HCT116 (cell line): ENCODE data around the gene SLC7A1. TPM values are rescaled to one million over a fixed set of nuclear protein-coding genes. Genes with fewer than 3 reads are reported as not detected.

Experiments
- ATAC-seq: fragments of 200-7000 bp; cut with Tn5 transposase; 2 replicates; pipeline ENCODE4 v1.9.1; 2020; ENCODE audit warnings: mild to moderate bottlenecking, moderate library complexity
- BruUV-seq: library from RNA; stranded (reverse); fragments of 400-500 nt; replicated peaks from 2 replicates; lab custom pipeline; 2021; lab: Mats Ljungman, UMichigan
- CTCF ChIA-PET: fragments of 300-600 bp; sonication (Branson Sonifier 250); formaldehyde crosslinking; loops from one replicate; lab custom pipeline; 2021; ENCODE audit warnings: antibody characterized with exemption; lab: Charles Lee
- POLR2A ChIA-PET: fragments of 300-600, 350-600 bp; sonication (Branson Sonifier 250); formaldehyde crosslinking; loops from one replicate; lab custom pipeline; 2021; ENCODE audit warnings: antibody characterized with exemption; lab: Charles Lee
- RAD21 ChIA-PET, 2 experiments: fragments of 300-600 bp; sonication (Branson Sonifier 250); formaldehyde crosslinking; loops; one replicate each; lab custom pipeline; 2023; ENCODE audit warnings: low total read pairs in 2 of 2; ENCODE audit not compliant: uncharacterized antibody in 2 of 2, unreplicated experiment in 2 of 2, low non-redundant PET in 1 of 2; lab: Charles Lee
- DNase-seq: peaks from one replicate; pipeline ENCODE4 v3.0.0-alpha.2; 2010; ENCODE audit warnings: low read depth, low spot score
- H2AFZ ChIP-seq: fragments of 200-600 bp; shearing (Covaris generic), sonication (generic); 2 replicates; pipeline ENCODE4 v1.6.1; 2017; ENCODE audit warnings: low read depth, mixed run types, mixed read lengths, antibody characterized with exemption, low read length; ENCODE audit not compliant: poor library complexity, severe bottlenecking
- H3K27ac ChIP-seq: 2 replicates; pipeline ENCODE4 v1.5.1; 2012; ENCODE audit warnings: low read depth, low read length
- H3K27me3 ChIP-seq: fragments of 200-600 bp; sonication (generic); 2 replicates; pipeline ENCODE4 v1.6.1; 2016; ENCODE audit warnings: mixed run types, low read length, mixed read lengths; ENCODE audit not compliant: insufficient read depth
- H3K36me3 ChIP-seq, 2 experiments: fragments of 200-500 bp in 1 of 2; fragments of 200-600 bp in 1 of 2; sonication (Bioruptor generic) in 1 of 2; sonication (generic) in 1 of 2; 2 replicates each; pipeline versions ENCODE4 v1.5.1 to v1.6.1; 2014 to 2016; ENCODE audit warnings: low read length in 2 of 2, inconsistent platforms in 1 of 2, mixed read lengths in 1 of 2, mixed run types in 1 of 2; ENCODE audit not compliant: insufficient read depth in 2 of 2, control insufficient read depth in 1 of 2
- H3K4me1 ChIP-seq, 2 experiments: fragments of 200-600 bp in 1 of 2; sonication (generic) in 1 of 2; 2 replicates each; pipeline versions ENCODE4 v1.5.1 to v1.6.1; 2012 to 2017; ENCODE audit warnings: low read length in 2 of 2, inconsistent platforms in 1 of 2, mild to moderate bottlenecking in 1 of 2, mixed read lengths in 1 of 2, mixed run types in 1 of 2, moderate library complexity in 1 of 2; ENCODE audit not compliant: insufficient read depth in 2 of 2, control insufficient read depth in 1 of 2
- H3K4me2 ChIP-seq: fragments of 200-600 bp; sonication (generic); 2 replicates; pipeline ENCODE4 v1.6.1; 2017; ENCODE audit warnings: mixed run types, low read length, mixed read lengths
- H3K4me3 ChIP-seq, 2 experiments: fragments of 200-600 bp in 1 of 2; sonication (generic) in 1 of 2; replicated peaks in 1 of 2; 2 replicates each; pipeline ENCODE4 v1.5.1; 2011 to 2016; ENCODE audit warnings: low read length in 2 of 2, control low read depth in 1 of 2, low read depth in 1 of 2, mild to moderate bottlenecking in 1 of 2, mixed read lengths in 1 of 2, mixed run types in 1 of 2
- H3K79me2 ChIP-seq: fragments of 200-600 bp; sonication (generic); 2 replicates; pipeline ENCODE4 v1.6.1; 2017; ENCODE audit warnings: mild to moderate bottlenecking, mixed run types, low read length, moderate library complexity, mixed read lengths; ENCODE audit not compliant: insufficient read depth
- H3K9ac ChIP-seq: fragments of 200-600 bp; sonication (generic); 2 replicates; pipeline ENCODE4 v1.6.1; 2016; ENCODE audit warnings: low read length, mixed read lengths
- H3K9me2 ChIP-seq: fragments of 200-600 bp; sonication (generic), shearing (Covaris generic); 2 replicates; pipeline ENCODE4 v1.6.1; 2017; ENCODE audit warnings: mixed run types, mild to moderate bottlenecking, moderate library complexity; ENCODE audit not compliant: insufficient read depth
- H3K9me3 ChIP-seq, 2 experiments: fragments of 200-500 bp in 1 of 2; fragments of 200-600 bp in 1 of 2; sonication (Bioruptor generic) in 1 of 2; sonication (generic) in 1 of 2; 2 replicates each; pipeline ENCODE4 v1.6.1; 2014 to 2017; ENCODE audit warnings: low read length in 2 of 2, mixed read lengths in 2 of 2, inconsistent platforms in 1 of 2, low read depth in 1 of 2, mild to moderate bottlenecking in 1 of 2, mixed run types in 1 of 2, moderate library complexity in 1 of 2; ENCODE audit not compliant: control insufficient read depth in 1 of 2, insufficient read depth in 1 of 2
- H4K20me1 ChIP-seq: fragments of 200-600 bp; sonication (generic), shearing (Covaris generic); 2 replicates; pipeline ENCODE4 v1.6.1; 2017; ENCODE audit warnings: mixed run types, mild to moderate bottlenecking, moderate library complexity; ENCODE audit not compliant: insufficient read depth
- ATF3 ChIP-seq: IDR thresholded peaks from 2 replicates; pipeline ENCODE4 v1.6.1; 2012
- CEBPB ChIP-seq: IDR thresholded peaks from 2 replicates; pipeline ENCODE4 v1.6.1; 2012; ENCODE audit warnings: low read depth
- EGR1 ChIP-seq: IDR thresholded peaks from 2 replicates; pipeline ENCODE4 v1.6.1; 2012; ENCODE audit warnings: low read depth
- ELF1 ChIP-seq: IDR thresholded peaks from 2 replicates; pipeline ENCODE4 v1.6.1; 2012; ENCODE audit warnings: low read depth, borderline replicate concordance
- EZH2 ChIP-seq: fragments of 200-600 bp; sonication (generic); IDR thresholded peaks from 2 replicates; pipeline ENCODE4 v1.6.1; 2017; ENCODE audit warnings: antibody characterized with exemption, mixed run types
- EZH2phosphoT487 ChIP-seq: fragments of 200-600 bp; IDR thresholded peaks from 2 replicates; pipeline ENCODE4 v1.6.1; 2018; ENCODE audit warnings: antibody characterized with exemption, borderline replicate concordance
- FOSL1 ChIP-seq: IDR thresholded peaks from 2 replicates; pipeline ENCODE4 v1.6.1; 2012; ENCODE audit warnings: low read depth
- JUND ChIP-seq: IDR thresholded peaks from 2 replicates; pipeline ENCODE4 v1.6.1; 2012
- MAX ChIP-seq: IDR thresholded peaks from 2 replicates; pipeline ENCODE4 v1.6.1; 2012
- POLR2A ChIP-seq: IDR thresholded peaks from 2 replicates; pipeline ENCODE4 v1.7.0; 2011; ENCODE audit warnings: borderline replicate concordance; ENCODE audit not compliant: insufficient read depth, insufficient read length; ENCODE audit errors: extremely low read depth
- POLR2AphosphoS5 ChIP-seq: IDR thresholded peaks from 2 replicates; pipeline ENCODE4 v1.6.1; 2011; ENCODE audit warnings: mild to moderate bottlenecking, low read depth, low read length, moderate library complexity
- RAD21 ChIP-seq: IDR thresholded peaks from 2 replicates; pipeline ENCODE4 v1.6.1; 2012; ENCODE audit warnings: low read depth, mild to moderate bottlenecking
- REST ChIP-seq: IDR thresholded peaks from 2 replicates; pipeline ENCODE4 v1.6.1; 2012; ENCODE audit warnings: low read depth
- SRF ChIP-seq: IDR thresholded peaks from 2 replicates; pipeline ENCODE4 v1.6.1; 2012; ENCODE audit warnings: low read depth
- YY1 ChIP-seq: IDR thresholded peaks from 2 replicates; pipeline ENCODE4 v1.6.1; 2011; ENCODE audit warnings: low read length, low read depth, moderate library complexity, mild to moderate bottlenecking; ENCODE audit not compliant: insufficient replicate concordance; ENCODE audit errors: extremely low read depth
- ZBTB33 ChIP-seq: IDR thresholded peaks from 2 replicates; pipeline ENCODE4 v1.6.1; 2011; ENCODE audit warnings: mild to moderate bottlenecking, low read length, moderate library complexity; ENCODE audit not compliant: insufficient replicate concordance; ENCODE audit errors: extremely low read depth
- ZFX ChIP-seq: fragments of 450-650 bp; IDR thresholded peaks from 2 replicates; pipeline ENCODE4 v1.6.1; 2017
- intact Hi-C: fragments of 100-400 bp; cut with micrococcal nuclease; formaldehyde crosslinking; loops from 2 replicates; pipeline ENCODE4 v1.10.0; 2022
- total RNA-seq: library from RNA; stranded (reverse); gene quantifications from one replicate; pipeline ENCODE4 v1.2.1, GENCODE V29; 2021; ENCODE audit not compliant: unreplicated experiment

The SLC7A1 gene
- total RNA-seq, 1 experiment from 2014 or later, result 124 TPM

GRCh38 chr13:29516880-29517279 is 78.6 kb downstream of the SLC7A1 start (continued):
- TF ChIP-seq ZBTB33 (no peak), SRF (no peak), POLR2A (no peak)

- CTCF ChIA-PET, result no interaction called here
Measured at GRCh38 chr13:29516012-29516411, 79.5 kb downstream of the SLC7A1 start.

More at GRCh38 chr13:29516012-29516411, 79.5 kb downstream of the SLC7A1 start:
- no peak for TF ChIP-seq FOSL1
- no peak for TF ChIP-seq RAD21
- no peak for TF ChIP-seq ZFX
- no peak for TF ChIP-seq REST
- TF ChIP-seq EZH2phosphoT487, result no peak
- no peak for TF ChIP-seq EGR1
- TF ChIP-seq POLR2AphosphoS5, result no peak
- TF ChIP-seq ZBTB33, result no peak
- TF ChIP-seq ATF3, result no peak
- no peak for TF ChIP-seq SRF
- TF ChIP-seq CEBPB, result no peak
- TF ChIP-seq ELF1, result no peak
- no peak for TF ChIP-seq POLR2A
- no peak for TF ChIP-seq EZH2
- TF ChIP-seq YY1, result no peak
- TF ChIP-seq JUND, result no peak
- TF ChIP-seq MAX, result no peak
- POLR2A ChIA-PET, result no interaction called here
- Histone ChIP-seq H3K9me3 (no peaks in the 10 kb centered on the region), H2AFZ (no peak overlapping the region), H3K27me3 (no peaks in the 10 kb centered on the region), H3K36me3 (peaks cover 7 to 25% of the 10 kb centered on the region in 2 experiments; a peak in 2 of 4 replicates), H3K4me2 (no peak overlapping the region), H3K4me1 (peaks cover 0 to 3% of the 10 kb centered on the region in 2 experiments; a peak in 1 of 4 replicates), H3K27ac (no peak overlapping the region), H3K4me3 (no peak overlapping the region), H3K9me2 (no peaks in the 10 kb centered on the region), H4K20me1 (no peaks in the 10 kb centered on the region), H3K79me2 (peaks cover 4% of the 10 kb centered on the region; the same call in 1 of the 2 replicates), H3K9ac (no peak overlapping the region)
- ATAC-seq (no peak), DNase-seq (no peak)
- intact Hi-C loops, result no loop called here
- no TSS peak for BruUV-seq
- RAD21 ChIA-PET, result no interaction called here
